Measurements from ENCODE around the gene PDZD2.

The PDZD2 gene

GRCh38 chr5:31692561-31693221 is 53.8 kb downstream of the PDZD2 start:
- Histone ChIP-seq H3K4me1 (ENCODE audit: insufficient read depth, low read length) (no peaks in the 10 kb centered on the region), H3K27me3 (ENCODE audit: insufficient read depth, low read length, poor library complexity) (no peaks in the 10 kb centered on the region), H3K36me3 (ENCODE audit: insufficient read depth, low read length) (no peaks in the 10 kb centered on the region), H3K9ac (ENCODE audit: low read depth, low read length) (no peak overlapping the region), H3K79me2 (ENCODE audit: insufficient read depth, low read length) (no peaks in the 10 kb centered on the region), H4K20me1 (ENCODE audit: insufficient read depth, low read length) (no peaks in the 10 kb centered on the region), H3K9me3 (ENCODE audit: insufficient read depth, low read length, severe bottlenecking) (no peaks in the 10 kb centered on the region), H3K4me2 (ENCODE audit: insufficient read depth, low read length) (no peak overlapping the region), H3K27ac (ENCODE audit: low read length) (no peak overlapping the region), H2AFZ (ENCODE audit: low read depth, low read length) (no peak overlapping the region), H3K4me3 (ENCODE audit: low read depth in 1 of 2, low read length in 2 of 2) (no peak overlapping the region)
- TF ChIP-seq EZH2 (IDR thresholded peaks at IDR 0.05; ENCODE audit: borderline replicate concordance, low read depth, low read length, severe bottlenecking), result no peak
- TF ChIP-seq CTCF (IDR thresholded peaks at IDR 0.05; ENCODE audit: borderline replicate concordance, extremely low read depth, low read length, poor library complexity, severe bottlenecking), result no peak
- DNase-seq (no peak), ATAC-seq (ENCODE audit: insufficient read depth, low read depth) (no peak)

GRCh38 chr5:31698673-31699072 is 59.7 kb downstream of the PDZD2 start:
- no peaks in the 10 kb centered on the region for H4K20me1 ChIP-seq (ENCODE audit: insufficient read depth, low read length)
- H3K4me2 ChIP-seq (ENCODE audit: insufficient read depth, low read length), result no peak overlapping the region
- H3K79me2 ChIP-seq (ENCODE audit: insufficient read depth, low read length), result no peaks in the 10 kb centered on the region
- H3K4me3 ChIP-seq (ENCODE audit: low read depth in 1 of 2, low read length in 2 of 2), result no peak overlapping the region
- no peaks in the 10 kb centered on the region for H3K9me3 ChIP-seq (ENCODE audit: insufficient read depth, low read length, severe bottlenecking)
- H3K9ac ChIP-seq (ENCODE audit: low read depth, low read length), result no peak overlapping the region
- no peaks in the 10 kb centered on the region for H3K4me1 ChIP-seq (ENCODE audit: insufficient read depth, low read length)
- TF ChIP-seq EZH2 (IDR thresholded peaks at IDR 0.05; ENCODE audit: borderline replicate concordance, low read depth, low read length, severe bottlenecking), result no peak
- TF ChIP-seq CTCF (IDR thresholded peaks at IDR 0.05; ENCODE audit: borderline replicate concordance, extremely low read depth, low read length, poor library complexity, severe bottlenecking), result no peak
- no peak overlapping the region for H3K27ac ChIP-seq (ENCODE audit: low read length)
- DNase-seq (no peak), ATAC-seq (ENCODE audit: insufficient read depth, low read depth) (no peak)
- H3K36me3 ChIP-seq (ENCODE audit: insufficient read depth, low read length), result no peaks in the 10 kb centered on the region
- H3K27me3 ChIP-seq (ENCODE audit: insufficient read depth, low read length, poor library complexity), result peaks cover 10% of the 10 kb centered on the region
- no peak overlapping the region for H2AFZ ChIP-seq (ENCODE audit: low read depth, low read length)

GRCh38 chr5:31701642-31702299 is 62.8 kb downstream of the PDZD2 start:
- DNase-seq (no peak), ATAC-seq (ENCODE audit: insufficient read depth, low read depth) (no peak)
- H3K36me3 ChIP-seq (ENCODE audit: insufficient read depth, low read length), result no peaks in the 10 kb centered on the region
- H3K9me3 ChIP-seq (ENCODE audit: insufficient read depth, low read length, severe bottlenecking), result no peaks in the 10 kb centered on the region
- no peak overlapping the region for H3K4me2 ChIP-seq (ENCODE audit: insufficient read depth, low read length)
- H3K27me3 ChIP-seq (ENCODE audit: insufficient read depth, low read length, poor library complexity), result peaks cover 10% of the 10 kb centered on the region
- H3K4me1 ChIP-seq (ENCODE audit: insufficient read depth, low read length), result no peaks in the 10 kb centered on the region
- no peak overlapping the region for H3K27ac ChIP-seq (ENCODE audit: low read length)
- H3K9ac ChIP-seq (ENCODE audit: low read depth, low read length), result no peak overlapping the region
- TF ChIP-seq CTCF (IDR thresholded peaks at IDR 0.05; ENCODE audit: borderline replicate concordance, extremely low read depth, low read length, poor library complexity, severe bottlenecking) (no peak), EZH2 (IDR thresholded peaks at IDR 0.05; ENCODE audit: borderline replicate concordance, low read depth, low read length, severe bottlenecking) (no peak)
- H4K20me1 ChIP-seq (ENCODE audit: insufficient read depth, low read length), result no peaks in the 10 kb centered on the region
- no peak overlapping the region for H3K4me3 ChIP-seq (ENCODE audit: low read depth in 1 of 2, low read length in 2 of 2)
- no peak overlapping the region for H2AFZ ChIP-seq (ENCODE audit: low read depth, low read length)
- no peaks in the 10 kb centered on the region for H3K79me2 ChIP-seq (ENCODE audit: insufficient read depth, low read length)
